Skeletal muscle satellite cell (primary cell): ENCODE results near the gene ERAL1.
"Not testable (repeated sequence)": the region's sequence is repeated elsewhere in the genome, so short reads cannot be mapped to it uniquely, and the experiment has no call there.

Experiments
- H3K27me3 ChIP-seq: 2 replicates; pipeline ENCODE4 v1.7.0; 2013; ENCODE audit warnings: low read length; ENCODE audit not compliant: control insufficient read depth, insufficient read depth
- H3K36me3 ChIP-seq: 2 replicates; pipeline ENCODE4 v1.7.0; 2013; ENCODE audit warnings: mild to moderate bottlenecking, control low read depth, low read length; ENCODE audit not compliant: insufficient read depth
- H3K4me1 ChIP-seq: 2 replicates; pipeline ENCODE4 v1.7.0; 2013; ENCODE audit warnings: low read length; ENCODE audit not compliant: control insufficient read depth, insufficient read depth
- H3K4me2 ChIP-seq: 2 replicates; pipeline ENCODE4 v1.7.0; 2013; ENCODE audit warnings: mild to moderate bottlenecking, low read length
- H3K4me3 ChIP-seq: 2 replicates; pipeline ENCODE4 v1.7.0; 2013; ENCODE audit warnings: low read length
- H3K9ac ChIP-seq: 2 replicates; pipeline ENCODE4 v1.7.0; 2013; ENCODE audit warnings: mild to moderate bottlenecking, low read depth, low read length, moderate library complexity
- H3K9me3 ChIP-seq: replicated peaks from 2 replicates; pipeline ENCODE4 v1.7.0; 2013; ENCODE audit warnings: mild to moderate bottlenecking, control low read depth, low read length

Gene ERAL1

GRCh38 chr17:28882154-28882895 lies 27.5 kb downstream of the ERAL1 start:
- no peak overlapping the region for H3K4me2 ChIP-seq
- H3K9me3 ChIP-seq: no peaks in the 10 kb centered on the region
- no peak overlapping the region for H3K4me3 ChIP-seq
- no peak overlapping the region for H3K9ac ChIP-seq
- H3K27me3 ChIP-seq: no peaks in the 10 kb centered on the region
- peaks cover 3% of the 10 kb centered on the region for H3K4me1 ChIP-seq
- H3K36me3 ChIP-seq: peaks cover 36% of the 10 kb centered on the region

- Histone ChIP-seq H3K4me1 (no peaks in the 10 kb centered on the region), H3K36me3 (peaks cover 37% of the 10 kb centered on the region), H3K4me2 (no peak overlapping the region), H3K9ac (no peak overlapping the region), H3K4me3 (no peak overlapping the region), H3K27me3 (no peaks in the 10 kb centered on the region), H3K9me3 (no peaks in the 10 kb centered on the region)
Measured at GRCh38 chr17:28883967-28884702, 29.3 kb downstream of the ERAL1 start.

GRCh38 chr17:28885363-28885762 lies 30.5 kb downstream of the ERAL1 start:
- no peak overlapping the region for H3K4me3 ChIP-seq
- H3K4me2 ChIP-seq: no peak overlapping the region
- no peaks in the 10 kb centered on the region for H3K27me3 ChIP-seq
- H3K9me3 ChIP-seq: no peaks in the 10 kb centered on the region
- no peaks in the 10 kb centered on the region for H3K4me1 ChIP-seq
- H3K36me3 ChIP-seq: peaks cover 26% of the 10 kb centered on the region
- H3K9ac ChIP-seq: no peak overlapping the region

DNA sequence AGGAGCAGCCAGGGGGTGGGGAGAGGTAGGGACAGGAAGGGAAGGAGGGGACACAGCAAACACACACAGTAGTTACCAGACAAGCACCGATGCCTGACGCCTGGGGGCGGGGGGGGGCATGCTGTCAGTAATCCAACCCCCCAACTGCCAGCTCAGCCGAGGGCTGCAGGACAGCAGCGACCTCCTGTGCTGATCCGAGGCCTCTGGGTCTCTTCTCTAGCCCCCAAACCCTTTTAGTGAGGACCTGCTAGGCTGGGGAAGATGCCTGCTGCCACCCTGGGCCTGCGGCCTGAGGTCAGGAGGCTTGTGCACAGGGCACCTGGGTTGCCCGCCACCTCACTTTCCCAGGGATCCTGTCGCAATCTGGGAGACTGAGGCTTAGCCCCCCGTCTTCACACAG lies 31.1 kb downstream of the ERAL1 start:
- H3K9me3 ChIP-seq: no peaks in the 10 kb centered on the region
- H3K27me3 ChIP-seq: no peaks in the 10 kb centered on the region
- no peak overlapping the region for H3K4me3 ChIP-seq
- H3K9ac ChIP-seq: no peak overlapping the region
- H3K4me1 ChIP-seq: no peaks in the 10 kb centered on the region
- peaks cover 21% of the 10 kb centered on the region for H3K36me3 ChIP-seq
- H3K4me2 ChIP-seq: no peak overlapping the region

DNA sequence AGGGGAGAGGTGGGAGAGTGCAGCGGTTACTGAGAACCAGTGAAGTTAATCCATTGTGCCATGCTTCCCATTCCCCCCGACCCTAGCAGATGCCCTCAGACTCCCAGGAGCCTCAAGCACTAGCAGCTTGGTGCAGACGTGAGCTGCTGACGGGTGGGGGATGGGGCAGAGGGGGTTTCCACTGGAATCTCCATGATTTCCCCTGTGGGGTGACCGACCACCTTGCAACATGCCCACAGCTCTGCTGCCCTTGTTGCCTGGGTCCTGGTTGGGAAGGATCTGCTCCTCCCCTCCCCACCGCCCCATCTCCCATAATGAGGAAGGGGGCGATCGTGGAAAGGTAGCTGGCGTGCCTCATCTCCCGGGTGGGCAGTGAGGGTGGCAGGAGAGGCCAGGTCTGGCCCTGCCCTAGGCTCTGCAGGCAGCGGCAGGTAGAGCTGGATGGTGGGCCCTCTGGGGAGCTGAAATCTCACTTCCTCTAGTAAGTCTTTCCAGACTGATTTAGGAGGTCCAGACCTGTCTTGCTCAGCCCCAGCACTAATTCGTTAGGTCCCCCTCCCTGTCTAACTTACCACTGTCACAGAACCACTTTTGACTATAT lies 33.2 kb downstream of the ERAL1 start:
- Histone ChIP-seq H3K36me3 (peaks cover 11% of the 10 kb centered on the region), H3K4me2 (no peak overlapping the region), H3K27me3 (no peaks in the 10 kb centered on the region), H3K4me1 (peaks cover 3% of the 10 kb centered on the region), H3K9me3 (no peaks in the 10 kb centered on the region), H3K4me3 (no peak overlapping the region), H3K9ac (no peak overlapping the region)

DNA sequence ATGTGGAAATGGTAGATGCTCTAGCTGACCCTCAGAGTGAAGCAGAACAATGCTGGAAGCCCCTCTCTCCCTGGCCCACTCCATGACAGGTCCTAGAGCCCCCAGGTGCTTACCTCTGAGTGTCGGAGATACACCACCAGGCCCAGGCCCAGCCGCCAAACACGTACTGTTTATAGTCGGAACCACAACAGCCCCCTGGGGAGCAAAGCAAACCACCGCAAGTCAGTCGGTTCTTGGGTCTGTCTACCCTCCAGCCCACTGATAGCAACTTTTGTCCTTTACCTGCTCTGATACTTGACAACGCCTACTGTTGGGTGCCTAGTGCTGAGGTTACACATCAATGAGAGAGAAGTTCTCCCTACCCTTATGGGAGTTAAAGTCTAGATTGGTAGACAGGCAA lies 34.0 kb downstream of the ERAL1 start:
- Histone ChIP-seq H3K4me1 (peaks cover 7% of the 10 kb centered on the region), H3K4me3 (no peak overlapping the region), H3K9me3 (no peaks in the 10 kb centered on the region), H3K9ac (no peak overlapping the region), H3K36me3 (peaks cover 11% of the 10 kb centered on the region), H3K27me3 (no peaks in the 10 kb centered on the region), H3K4me2 (no peak overlapping the region)

- H3K4me1 ChIP-seq: peaks cover 7% of the 10 kb centered on the region
Measured at GRCh38 chr17:28889996-28890395, 35.2 kb downstream of the ERAL1 start.

GRCh38 chr17:28891201-28891600 lies 36.4 kb downstream of the ERAL1 start:
- Histone ChIP-seq H3K9me3 (no peaks in the 10 kb centered on the region), H3K27me3 (no peaks in the 10 kb centered on the region), H3K4me2 (no peak overlapping the region), H3K36me3 (peaks cover 5% of the 10 kb centered on the region), H3K4me1 (peaks cover 12% of the 10 kb centered on the region), H3K9ac (no peak overlapping the region), H3K4me3 (no peak overlapping the region)

More at GRCh38 chr17:28889996-28890395, 35.2 kb downstream of the ERAL1 start:
- Histone ChIP-seq H3K9me3 (no peaks in the 10 kb centered on the region), H3K9ac (no peak overlapping the region), H3K27me3 (no peaks in the 10 kb centered on the region), H3K4me2 (no peak overlapping the region), H3K36me3 (peaks cover 5% of the 10 kb centered on the region), H3K4me3 (no peak overlapping the region)

DNA sequence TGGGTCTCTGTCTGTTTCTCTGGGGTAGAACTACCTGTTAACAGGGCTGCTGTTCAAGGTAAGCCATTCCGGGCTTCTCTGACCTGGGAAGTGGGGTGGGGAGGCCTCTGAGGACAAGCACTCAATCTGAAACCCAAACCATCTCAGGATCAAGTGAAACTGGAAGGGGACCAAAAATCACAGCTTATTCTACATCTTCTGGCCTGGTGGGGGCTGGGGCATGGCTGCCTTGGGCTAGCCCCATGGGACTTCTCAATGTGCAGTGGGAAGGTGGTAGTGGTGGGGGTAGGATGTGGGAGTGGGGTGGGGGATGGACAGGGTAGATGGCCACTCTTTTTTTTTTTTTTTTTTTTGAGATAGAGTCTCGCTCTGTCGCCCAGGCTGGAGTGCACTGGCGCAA lies 37.2 kb downstream of the ERAL1 start:
- Histone ChIP-seq H3K4me3 (no peak overlapping the region), H3K27me3 (no peaks in the 10 kb centered on the region), H3K4me2 (no peak overlapping the region), H3K36me3 (peaks cover 5% of the 10 kb centered on the region), H3K4me1 (peaks cover 17% of the 10 kb centered on the region), H3K9ac (no peak overlapping the region), H3K9me3 (no peaks in the 10 kb centered on the region)

DNA sequence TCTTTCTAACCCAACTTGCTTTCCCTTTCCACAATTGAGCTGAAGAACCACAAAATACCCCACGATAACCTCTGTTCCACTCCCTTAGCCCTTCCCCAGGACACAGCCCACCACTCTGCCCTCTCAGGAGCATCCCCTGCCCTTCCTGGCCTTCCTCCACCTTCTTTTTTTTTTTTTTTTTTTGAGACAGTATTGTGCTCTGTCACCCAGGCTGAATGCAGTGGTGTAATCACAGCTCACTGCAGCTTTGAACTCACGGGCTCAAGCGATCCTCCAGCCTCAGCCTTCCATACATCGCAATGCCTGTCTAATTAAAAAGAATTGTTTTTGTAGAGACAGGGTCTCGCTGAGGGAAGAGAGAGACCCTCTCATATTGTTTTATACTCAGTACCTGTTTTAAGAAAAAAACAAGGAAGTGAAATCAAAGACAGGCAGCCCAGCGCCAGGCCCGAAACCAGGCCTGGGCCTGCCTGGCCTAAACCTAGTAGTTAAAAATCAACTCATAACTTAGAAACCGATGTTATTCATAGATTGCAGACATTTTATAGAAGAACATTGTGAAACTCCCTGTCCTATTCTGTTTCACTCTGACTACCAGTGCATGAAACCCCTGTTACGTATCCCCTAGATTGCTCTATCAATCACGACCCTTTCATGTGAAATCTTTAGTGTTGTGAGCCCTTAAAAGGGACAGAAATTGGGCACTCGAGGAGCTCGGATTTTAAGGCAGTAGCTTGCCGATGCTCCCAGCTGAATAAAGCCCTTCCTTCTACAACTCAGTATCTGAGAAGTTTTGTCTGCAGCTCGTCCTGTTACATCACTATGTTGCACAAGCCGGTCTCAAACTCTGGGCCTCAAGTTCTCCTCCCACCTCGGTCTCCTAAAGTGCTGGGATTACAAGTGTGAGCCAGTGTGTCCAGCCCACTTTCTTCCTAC lies 38.7 kb downstream of the ERAL1 start:
- not testable (repeated sequence) for H3K36me3 ChIP-seq, H3K4me3 ChIP-seq, H3K9ac ChIP-seq, H3K27me3 ChIP-seq, H3K9me3 ChIP-seq, H3K4me2 ChIP-seq
- H3K4me1 ChIP-seq: peaks cover 24% of the 10 kb centered on the region
